ENCODE results near the gene UGT2B10.
"Not testable (repeated sequence)": the region's sequence is repeated elsewhere in the genome, so short reads cannot be mapped to it uniquely, and the experiment has no call there.

Gene UGT2B10

DNA sequence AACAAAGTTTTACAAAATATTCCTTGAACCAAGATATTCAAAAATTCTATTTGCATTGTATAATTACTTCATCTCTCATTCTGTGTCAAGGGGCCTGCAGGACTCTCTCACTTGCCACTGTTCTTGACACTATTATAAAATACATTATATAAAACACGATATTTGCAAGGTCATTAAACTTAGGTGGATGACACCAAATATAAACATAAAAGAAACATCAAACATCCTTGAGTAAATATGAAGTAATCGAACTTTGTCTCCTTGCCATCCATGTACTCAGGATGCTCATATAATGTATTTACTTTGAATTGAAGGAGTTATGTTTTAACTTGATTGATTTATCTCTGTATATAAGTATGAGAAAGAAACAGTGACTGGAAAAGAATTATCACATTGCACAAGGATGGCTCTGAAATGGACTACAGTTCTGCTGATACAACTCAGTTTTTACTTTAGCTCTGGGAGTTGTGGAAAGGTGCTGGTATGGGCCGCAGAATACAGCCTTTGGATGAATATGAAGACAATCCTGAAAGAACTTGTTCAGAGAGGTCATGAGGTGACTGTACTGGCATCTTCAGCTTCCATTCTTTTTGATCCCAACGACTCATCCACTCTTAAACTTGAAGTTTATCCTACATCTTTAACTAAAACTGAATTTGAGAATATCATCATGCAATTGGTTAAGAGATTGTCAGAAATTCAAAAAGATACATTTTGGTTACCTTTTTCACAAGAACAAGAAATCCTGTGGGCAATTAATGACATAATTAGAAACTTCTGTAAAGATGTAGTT, at the start of gene UGT2B10:
Gene UGT2B10 (plus strand): TSS at position 378 of the 793 bp plus-strand sequence. CDS start 26 bp downstream, at position 404.
- DNase-seq, result not testable (repeated sequence)

GRCh38 chr4:68771836-68772235, 44.0 kb upstream of the UGT2B10 start:
- not testable (repeated sequence) for DNase-seq

DNA sequence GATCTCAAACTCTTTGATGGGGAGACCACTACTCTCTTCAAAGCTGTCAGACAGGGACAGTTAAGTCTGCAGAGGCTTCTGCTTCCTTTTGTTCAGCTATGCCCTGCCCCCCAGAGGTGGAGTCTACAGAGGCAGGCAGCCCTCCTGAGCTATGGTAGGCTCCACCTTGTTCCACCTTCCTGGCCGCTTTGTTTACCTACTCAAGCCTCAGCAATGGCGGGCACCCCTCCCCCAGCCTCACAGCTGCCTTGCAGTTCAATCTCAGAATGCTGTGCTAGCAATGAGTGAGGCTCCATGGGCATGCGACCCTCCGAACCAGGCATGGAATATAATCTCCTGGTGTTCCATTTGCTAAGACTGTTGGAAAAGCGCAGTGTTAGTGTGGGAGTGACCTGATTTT, 42.1 kb upstream of the UGT2B10 start:
- DNase-seq, result no peak

DNA sequence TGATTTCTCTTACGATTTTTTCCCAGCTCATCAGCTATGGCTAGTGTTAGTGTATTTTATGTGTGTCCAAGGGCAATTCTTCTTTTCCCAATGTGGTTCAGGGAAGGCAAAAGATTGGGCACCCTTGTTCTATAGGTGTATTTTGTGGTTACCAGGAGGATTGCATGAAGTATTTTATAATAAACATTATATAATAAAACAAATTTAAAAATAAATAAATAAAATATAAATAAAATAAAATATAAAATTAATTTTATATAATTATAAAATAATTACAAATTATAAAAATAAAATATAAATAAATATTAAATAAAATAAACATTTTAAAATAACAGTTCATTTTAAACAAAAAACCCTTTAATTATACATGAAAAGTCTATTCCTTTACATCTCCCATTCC, 35.6 kb upstream of the UGT2B10 start:
- DNase-seq, result no peak

DNA sequence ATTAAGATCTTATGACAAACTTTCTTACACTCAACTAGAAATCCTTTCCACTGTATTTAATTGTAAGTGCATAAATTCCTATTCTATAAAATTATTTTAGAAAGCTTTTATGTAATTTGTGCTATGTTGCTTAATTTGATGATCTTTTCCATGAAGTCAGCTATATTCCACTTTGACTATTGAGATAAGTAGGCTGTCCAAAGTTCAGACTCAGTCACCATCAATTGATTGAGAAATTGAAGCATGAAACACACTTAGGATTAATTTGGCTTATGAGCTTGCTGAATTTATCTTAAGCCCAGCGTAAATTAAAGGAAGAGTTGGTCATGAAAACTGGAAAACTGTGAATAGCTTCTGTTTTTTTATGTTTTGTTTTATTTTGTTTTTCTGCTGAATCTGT, 18.7 kb upstream of the UGT2B10 start:
- DNase-seq, result no peak

DNA sequence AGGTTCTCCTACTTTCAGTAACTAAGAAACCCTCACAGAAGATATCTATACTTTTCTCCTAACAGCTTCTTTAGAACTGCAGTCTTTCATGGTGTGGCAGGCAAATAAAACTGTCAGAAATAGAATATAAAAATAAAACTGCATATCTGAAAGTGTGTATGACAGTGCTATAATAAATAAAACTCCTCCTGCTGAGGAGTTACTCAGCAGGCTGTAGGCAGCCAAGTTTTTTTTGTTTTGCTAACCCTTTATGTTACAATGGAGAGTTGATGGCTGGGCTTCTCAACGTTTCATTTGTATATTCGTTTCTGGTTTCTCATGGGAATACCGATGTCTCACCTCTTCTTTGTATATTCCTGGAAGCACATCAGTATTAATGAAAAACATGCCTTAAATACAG, 18.2 kb upstream of the UGT2B10 start:
- DNase-seq, result no peak

DNA sequence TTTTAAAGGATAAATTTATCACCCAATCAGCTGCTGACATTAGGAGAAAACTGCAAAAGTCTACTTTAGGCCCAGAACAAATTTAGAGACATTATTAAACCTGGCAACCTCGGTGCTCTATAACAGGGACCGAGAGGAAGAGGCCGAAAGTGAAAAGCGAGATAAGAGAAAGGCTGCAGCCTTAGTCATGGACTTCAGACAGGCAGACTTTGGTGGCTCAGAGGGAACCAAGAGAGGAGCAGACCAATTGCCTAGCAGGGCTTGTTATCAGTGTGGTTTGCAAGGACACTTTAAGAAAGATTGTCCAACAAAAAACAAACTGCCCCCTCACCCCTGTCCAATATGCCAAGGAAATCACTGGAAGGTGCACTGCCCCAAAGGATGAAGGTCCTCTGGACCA, 12.8 kb upstream of the UGT2B10 start:
- DNase-seq, result no peak

DNA sequence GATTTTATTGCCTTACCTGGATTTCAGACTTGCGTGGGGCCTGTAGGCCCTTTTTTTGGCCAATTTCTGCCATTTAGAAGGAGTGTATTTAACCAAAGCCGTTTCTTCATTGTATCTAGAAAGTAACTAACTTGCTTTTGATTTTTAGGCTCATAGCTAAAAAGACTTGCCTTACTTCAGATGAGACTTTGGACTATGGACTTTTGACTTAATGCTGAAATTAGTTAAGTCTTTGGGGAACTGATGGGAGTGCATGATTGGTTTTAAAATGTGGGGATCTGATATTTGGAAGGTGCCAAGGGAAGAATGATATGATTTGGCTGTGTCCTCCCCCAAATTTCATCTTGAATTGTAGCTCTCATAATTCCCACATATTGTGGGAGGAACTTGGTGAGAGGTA, 7.7 kb upstream of the UGT2B10 start:
- no peak for DNase-seq

DNA sequence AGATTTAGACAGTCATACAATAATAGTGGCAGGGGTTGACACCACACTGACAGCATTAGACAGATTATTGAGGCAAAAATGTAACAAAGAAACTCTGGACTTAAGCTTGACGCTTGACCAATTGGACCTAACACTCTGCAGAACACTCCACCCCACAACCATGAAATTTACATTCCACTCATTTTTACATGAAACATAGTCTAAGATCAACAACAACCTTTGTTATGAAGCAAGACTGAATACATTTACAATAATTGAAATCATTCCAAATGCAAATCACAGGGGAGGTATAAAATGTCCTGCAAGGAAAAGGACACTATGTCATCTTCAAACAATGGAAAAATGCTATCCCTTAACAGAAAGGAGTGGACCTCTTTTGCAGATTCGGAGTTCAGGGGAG, 4.9 kb upstream of the UGT2B10 start:
- DNase-seq, result no peak

- DNase-seq, result not testable (repeated sequence)
Measured at GRCh38 chr4:68816410-68817265, 844 bp downstream of the UGT2B10 start.

- DNase-seq, result no peak
Measured at GRCh38 chr4:68817386-68817785, 1.6 kb downstream of the UGT2B10 start.

- not testable (repeated sequence) for DNase-seq
Measured at GRCh38 chr4:68818030-68818462, 2.3 kb downstream of the UGT2B10 start.

DNA sequence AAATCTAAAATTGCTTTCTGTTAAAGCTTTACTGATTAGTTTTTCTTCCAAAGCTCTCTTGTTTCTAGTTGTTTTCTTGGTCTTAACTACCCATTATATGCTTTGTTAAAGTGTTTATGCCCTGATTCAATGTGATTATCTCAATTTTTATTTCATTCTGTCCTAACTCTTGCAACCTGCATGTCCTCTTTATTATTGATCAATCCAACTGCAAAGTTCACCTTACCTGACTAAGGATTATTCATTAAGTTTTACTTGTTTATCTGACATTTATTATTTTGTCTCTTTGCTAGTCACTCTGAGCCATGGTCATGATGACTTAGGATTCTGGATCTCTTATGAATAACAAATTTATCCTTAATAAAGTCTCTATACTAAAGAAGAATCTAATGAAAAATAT, 15.8 kb downstream of the UGT2B10 start:
- no peak for DNase-seq

DNA sequence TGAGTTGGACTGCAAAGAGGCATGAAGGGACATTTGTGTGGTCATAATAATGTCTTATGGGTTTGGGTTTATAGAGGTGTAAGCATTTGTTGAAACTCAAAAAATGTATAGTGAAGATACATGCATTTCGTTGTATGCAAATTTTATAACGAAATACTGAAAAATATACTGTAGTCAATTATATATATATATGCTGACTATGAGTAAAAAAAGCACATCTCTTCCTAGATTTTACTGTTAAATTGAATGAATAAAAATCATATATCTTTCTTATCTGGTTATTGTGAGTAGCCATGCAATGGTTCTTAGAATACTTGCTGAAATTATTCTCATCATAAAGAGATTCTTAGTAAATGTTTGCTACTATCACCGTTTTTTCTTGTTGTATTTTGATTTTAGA, 34.5 kb downstream of the UGT2B10 start:
- DNase-seq, result no peak

DNA sequence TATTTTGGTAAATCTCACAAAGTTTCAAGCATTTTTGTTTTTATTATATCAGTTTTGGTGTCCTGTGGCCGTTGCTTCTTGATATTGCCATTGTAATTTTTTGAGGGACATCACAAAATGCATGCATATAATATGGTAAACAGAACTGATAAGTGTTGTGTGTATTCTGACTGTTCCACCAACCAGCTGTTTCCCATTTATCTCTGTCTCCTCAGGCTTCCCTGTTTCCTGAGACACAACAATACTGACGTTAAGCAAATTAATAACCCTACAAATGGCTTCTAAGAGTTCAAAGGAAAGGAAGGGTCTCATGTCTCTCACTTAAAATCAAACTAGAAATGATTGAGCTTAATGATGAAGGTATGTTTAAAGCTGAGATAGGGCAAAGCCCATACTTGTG, 40.0 kb downstream of the UGT2B10 start:
- no peak for DNase-seq

DNA sequence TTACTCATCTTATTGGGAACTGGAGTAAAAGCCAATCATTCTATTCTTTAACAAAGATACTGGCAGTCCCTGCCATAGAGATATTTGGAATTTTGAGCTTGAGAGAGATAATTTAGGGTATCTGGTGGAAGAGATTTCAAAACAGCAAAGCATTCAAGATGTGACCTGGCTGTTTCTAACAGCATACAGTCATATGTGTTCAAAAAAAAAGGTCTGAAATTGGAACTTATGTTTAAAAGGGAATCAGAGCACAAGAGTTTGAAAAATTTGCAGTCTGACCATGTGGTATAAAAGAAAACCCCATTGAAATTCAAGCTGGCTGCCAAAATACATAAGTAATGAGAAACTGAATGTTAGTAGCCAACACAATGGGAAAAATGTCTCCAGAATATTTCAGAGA, 42.2 kb downstream of the UGT2B10 start:
- DNase-seq, result no peak

- DNase-seq, result no peak
Measured at GRCh38 chr4:68859655-68860054, 43.9 kb downstream of the UGT2B10 start.

DNA sequence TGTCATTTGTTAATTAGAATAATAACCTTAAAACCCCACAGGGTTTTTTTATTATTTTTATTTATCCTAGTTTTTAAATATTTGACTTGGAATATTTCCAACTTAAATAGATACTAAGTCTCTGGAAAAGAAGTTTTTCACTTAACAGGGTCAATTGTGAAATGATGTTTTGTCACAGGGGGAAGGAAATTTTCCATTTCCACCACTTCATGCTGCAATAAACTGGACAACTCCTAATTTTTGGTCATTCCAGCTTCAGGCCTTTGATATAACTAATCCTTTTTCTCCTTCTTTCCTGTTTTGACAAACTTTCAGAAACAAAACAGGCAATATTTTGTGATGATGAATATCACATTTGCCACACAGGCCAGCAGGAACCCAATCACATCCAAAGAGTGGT, 45.3 kb downstream of the UGT2B10 start:
- no peak for DNase-seq

DNA sequence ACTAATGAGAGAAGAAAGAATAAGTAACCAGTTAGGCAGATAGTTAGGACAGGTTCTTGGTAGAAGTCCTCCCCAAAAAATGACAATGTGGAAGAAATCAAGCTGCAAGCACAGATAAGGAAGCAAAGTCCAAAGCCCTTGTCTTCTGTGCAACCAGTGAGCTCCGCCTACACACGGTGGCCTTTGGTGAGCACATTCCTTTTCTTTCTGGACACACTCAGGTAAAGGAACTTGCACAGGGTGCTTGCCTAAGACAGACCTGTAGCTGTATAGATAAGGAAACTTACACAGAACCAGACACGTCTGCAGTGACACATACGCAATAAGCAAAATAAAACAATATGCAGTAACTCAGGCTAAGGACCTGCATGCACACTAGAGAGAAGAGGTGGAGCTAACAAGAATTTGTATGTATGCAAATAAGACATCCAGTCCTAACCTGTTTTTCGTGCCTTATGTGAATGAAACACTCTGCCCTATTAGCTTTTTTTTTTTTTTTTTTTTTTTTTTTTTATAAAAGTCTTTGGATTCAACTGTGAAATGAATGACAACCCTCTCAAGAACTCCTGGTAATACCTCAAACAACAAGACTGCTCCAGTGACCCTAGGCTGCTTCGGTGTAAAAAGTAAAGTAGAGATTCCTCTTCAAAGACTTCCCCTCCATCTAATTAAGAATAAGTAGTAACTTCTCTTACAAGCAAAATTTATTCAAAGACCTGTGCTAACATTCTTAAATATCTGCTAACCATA, 48.8 kb downstream of the UGT2B10 start:
- no peak for DNase-seq

DNA sequence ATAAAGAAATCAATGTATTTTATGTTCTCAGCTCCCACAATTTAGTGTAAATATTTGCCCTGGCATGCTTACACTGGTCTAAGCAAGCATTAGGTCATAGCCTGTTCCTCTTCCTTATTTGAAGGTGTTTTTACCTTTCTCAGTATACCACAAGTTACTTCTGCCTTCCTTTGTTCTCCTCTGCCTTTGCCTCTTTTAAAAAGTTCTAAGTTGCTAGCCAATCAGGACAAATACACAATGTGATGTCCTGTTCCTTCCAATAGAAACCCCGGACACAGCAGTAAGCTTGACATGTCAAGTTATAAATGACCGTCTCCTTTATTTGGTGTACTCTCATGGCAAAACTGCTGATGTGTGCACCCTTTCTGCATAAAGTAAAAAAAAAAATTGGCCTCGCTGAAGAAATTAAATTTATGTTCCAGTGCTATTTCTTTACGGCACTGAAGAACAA, 49.4 kb downstream of the UGT2B10 start:
- DNase-seq, result no peak

GRCh38 chr4:68865760-68866159, 50.0 kb downstream of the UGT2B10 start:
- DNase-seq, result no peak

- DNase-seq, result no peak
Measured at GRCh38 chr4:68869274-68869773, 53.5 kb downstream of the UGT2B10 start.

Measured in NCI-H69 (cell line).